GM21576 (cell line): Measurements from ENCODE around the gene IZUMO1.
"Not testable (repeated sequence)": the region's sequence is repeated elsewhere in the genome, so short reads cannot be mapped to it uniquely, and the experiment has no call there.

ENCODE experiments used
- ATAC-seq: cut with Tn5 transposase; IDR thresholded peaks from one replicate; pipeline ENCODE4 v1.9.1; 2021; ENCODE audit warnings: mild to moderate bottlenecking, moderate library complexity; ENCODE audit not compliant: unreplicated experiment

Gene IZUMO1

DNA sequence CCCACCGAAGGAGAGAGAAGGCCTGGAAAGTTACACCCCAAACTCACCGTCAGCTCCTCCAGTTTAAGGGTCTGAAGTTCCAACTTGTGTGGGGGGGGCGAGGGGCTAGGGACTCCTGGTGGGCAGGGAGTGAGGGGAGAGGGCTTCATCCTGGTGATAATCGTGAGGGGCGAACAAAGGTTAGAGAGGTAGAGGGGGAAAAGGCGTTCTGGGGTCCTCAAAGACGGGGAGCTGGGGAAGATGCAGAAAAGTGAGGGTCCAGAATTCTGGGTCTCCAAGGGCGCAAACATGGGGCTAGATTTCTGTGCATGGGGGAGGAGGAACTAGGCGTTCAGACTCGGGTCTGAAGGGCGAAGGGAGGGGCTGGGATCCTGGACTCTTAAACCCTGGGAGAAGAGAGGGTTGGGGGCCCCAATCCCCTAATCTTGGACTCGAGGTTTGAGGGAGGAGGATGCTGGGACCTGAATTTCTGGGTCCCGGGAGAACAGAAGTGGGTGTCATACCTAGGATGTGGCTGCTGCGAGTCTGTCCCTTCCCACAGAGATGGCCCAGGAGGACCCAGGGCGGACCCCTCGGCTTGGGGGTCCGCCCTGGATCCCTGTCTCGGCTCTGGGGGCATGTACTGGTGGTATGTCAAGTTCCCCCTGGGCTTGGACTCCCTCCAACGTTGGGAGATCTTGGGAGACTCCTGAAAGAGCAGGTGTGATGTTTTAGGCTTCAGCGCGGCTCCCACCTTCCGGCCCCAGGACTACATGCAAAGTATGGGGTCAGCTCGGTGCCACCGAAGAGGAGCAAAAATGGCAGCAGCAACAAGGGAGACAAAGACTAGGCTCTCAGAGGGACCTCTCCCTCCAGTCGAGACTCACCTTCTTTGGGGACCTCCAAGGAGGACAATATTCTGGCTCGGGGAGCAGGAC lies 31.7 kb downstream of the IZUMO1 start:
- no peak for ATAC-seq

DNA sequence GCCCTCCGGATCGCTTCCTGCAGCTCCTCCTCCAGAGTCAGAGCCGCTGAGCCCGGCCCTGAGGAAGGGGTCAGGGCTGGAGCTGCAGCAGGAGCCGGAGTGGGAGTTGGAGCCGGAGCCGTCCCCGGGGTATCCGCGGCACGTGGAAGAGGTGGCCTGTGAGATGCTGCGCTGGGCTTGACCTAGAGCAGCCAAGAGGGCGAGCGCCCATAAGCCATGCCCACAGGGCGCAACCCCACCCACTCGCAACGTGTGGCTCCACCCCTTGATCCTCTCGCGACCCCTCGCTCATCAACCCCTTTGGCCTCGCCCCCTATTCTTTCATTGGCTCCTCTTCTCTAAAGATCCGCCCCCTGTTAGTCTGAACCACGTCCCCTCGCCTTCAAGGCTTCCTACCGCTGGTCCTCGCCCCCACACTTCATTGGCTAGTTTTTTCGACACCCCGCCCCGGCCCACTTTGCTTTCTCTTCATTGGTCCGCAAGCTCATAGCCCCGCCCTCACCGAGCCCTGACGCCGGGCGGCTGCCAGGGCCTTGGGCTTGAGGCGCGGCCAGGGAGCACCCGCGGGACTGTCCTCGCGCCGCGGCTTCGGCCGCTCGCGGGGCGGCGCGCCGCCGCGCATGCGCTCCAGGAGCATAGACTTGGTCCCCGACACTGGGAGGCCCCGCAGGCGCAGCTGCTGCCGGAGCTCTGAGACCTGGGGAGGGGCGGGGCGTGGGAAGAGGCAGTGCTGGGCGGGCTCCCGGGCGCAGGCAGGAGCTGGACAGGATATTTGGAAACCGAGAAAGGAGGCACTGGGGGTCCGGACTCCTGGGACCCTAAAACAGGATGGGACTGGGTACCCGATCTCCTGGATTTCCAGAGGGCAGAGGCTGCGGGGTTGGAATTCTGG lies 32.6 kb downstream of the IZUMO1 start:
- peak; percentile 86 for ATAC-seq

- no peak for ATAC-seq
Measured at GRCh38 chr19:48713041-48713863, 33.5 kb downstream of the IZUMO1 start.

DNA sequence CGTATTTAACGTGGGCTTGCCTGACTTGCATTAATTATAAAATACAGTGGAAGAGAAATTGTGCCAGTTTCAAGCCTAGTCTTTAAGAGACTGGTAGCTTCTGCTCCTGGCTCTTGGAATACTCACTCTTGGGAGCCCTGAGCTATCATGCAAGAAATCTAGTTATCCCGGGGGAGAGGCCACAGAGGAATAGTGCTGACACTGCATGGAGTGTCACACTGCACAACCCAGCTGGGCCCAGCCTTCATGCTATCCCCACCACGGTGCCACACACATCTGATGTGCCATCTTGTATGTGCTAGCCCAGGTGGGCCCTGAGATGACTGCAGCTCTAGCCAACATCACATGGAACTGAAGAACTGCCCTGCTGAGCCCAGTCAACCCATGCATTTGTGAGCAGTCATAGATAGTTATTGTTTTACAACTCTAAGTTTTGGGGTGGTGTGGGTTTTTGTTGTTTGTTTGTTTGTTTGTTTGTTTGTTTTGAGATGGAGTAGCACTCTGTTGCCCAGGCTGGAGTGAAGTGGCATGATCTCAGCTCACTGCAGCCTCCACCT lies 35.5 kb downstream of the IZUMO1 start:
- ATAC-seq: no peak

DNA sequence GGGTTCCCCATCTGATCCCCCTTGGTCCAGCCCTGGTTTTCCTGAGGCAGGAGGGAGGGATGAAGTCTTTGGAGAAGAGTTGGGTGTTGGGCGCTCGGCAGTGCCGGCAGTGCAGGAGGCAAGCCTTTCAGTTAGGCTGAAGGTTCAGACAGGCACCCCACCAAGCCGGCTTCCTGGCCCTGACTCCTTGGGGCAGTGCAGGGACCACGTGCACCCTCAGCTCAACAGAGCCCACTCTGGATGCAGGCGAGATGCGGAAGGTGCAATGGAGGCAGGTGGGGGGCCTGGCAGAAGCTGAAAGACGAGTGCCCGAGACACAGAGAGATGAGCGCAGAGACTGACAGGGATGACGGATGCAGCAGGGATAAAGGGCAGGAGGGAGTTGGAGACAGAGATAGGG lies 38.2 kb downstream of the IZUMO1 start:
- no peak for ATAC-seq

DNA sequence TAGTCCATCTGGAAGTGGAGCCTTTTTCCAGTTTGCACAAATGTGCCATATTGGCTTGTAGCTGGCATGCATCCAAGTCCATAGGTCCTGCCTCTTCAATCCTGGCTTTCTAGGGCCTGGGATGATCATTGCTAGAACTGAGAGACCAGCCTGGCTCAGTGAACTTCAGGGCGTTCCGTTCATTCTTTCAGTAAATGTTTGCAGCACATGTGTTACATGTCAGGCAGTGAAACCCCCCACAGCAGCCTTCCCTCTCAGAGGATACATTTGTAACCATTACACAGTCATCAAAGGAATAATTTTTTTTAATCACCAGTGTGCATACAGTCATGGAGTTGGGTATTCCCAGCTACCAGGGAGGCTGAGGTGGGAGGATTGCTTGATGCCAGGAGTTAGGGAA lies 41.3 kb downstream of the IZUMO1 start:
- ATAC-seq: no peak

GRCh38 chr19:48703316-48703715 lies 43.4 kb downstream of the IZUMO1 start:
- no peak for ATAC-seq

DNA sequence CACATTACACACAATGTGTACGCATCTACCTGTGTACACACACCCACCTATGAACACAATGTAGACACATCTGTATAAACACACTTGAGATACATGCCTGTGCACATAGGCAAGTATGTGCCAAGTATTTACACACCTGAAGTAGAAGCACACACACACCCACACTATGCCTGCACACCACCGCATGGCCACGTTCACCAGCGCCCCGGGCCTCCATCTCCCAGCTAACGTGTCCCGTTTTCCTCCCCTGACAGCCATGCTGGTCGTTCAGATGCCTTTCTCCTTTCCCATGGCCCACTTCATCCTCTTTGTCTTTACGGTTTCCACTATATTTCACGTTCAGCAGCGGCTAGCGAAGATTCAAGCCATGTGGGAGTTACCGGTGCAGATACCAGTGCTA lies 44.0 kb downstream of the IZUMO1 start:
- ATAC-seq: no peak

- no peak for ATAC-seq
Measured at GRCh38 chr19:48698046-48698445, 48.7 kb downstream of the IZUMO1 start.

DNA sequence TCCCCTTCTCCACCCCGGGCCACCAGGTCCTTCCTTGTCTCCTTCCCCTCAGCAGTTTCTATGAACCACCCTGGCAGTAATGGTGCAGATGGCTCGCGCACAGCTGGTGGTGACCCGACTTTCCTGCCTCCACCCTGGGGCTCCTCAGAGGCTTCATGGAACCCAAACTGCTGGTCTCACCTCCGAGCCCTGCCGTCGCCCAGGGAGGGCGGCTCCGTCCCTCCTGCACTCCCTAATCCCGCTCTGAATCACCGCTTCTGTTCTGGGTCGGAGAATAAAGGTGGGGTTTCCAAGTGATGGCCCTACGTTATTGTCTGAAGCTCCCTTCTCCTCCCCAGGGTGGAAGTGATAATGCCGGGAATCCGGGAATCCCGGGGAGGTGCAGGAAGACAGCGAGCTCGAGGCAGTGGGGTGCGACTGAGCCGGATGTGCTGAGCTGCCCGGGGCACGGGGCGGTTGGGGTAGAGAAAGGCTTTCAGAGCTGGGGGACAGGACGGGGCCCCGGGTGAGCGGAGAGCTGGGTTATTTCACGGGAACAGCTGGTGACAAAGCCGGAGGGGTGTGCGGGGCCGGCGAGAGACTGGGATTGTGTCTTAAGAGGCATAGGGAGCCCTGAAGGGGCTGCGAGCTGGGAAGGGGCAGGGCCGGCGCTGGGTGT lies 50.2 kb downstream of the IZUMO1 start:
- ATAC-seq: no peak

DNA sequence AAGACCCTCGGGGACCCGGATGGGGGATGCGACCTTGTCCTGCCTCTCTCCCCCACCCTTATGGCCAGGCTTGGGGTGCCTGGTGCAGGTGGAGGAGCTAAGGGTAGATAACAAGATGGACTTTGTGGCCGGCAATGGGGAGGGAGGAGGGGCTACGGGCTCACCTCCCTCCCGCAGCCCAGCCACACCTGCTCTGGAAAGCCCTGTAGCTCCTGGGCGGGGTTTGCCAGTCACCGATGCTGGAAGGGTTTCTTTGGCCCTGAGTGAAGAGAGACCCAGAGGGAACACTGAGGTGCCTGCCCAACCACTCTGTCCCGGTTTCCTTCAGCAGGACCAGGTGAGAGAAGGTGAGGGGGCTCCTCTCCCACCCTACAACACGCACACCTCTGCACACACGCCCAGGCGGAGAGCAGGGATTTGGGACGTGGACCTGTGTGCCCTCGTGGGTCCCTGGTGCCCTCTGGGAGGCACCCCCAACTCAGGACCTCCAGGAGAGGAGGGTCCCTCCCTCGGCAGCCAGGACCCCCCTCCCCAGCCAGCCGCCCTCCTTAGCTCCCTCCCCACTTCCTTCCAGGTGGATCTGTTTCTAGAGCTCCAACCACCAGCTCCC lies 50.9 kb downstream of the IZUMO1 start, which contains the start of gene FUT2:
FUT2 (plus strand) TSS at position 229 of the 610 bp plus-strand sequence. CDS start 6,986 bp downstream, outside the sequence.
- ATAC-seq: no peak

GRCh38 chr19:48693629-48694028 lies 53.1 kb downstream of the IZUMO1 start:
- not testable (repeated sequence) for ATAC-seq
